NCI-H2196 treated with DMSO at 0.1 percent for 48 hours (cell line): ENCODE results near the gene SLC4A11.
"Not testable (repeated sequence)": the region's sequence is repeated elsewhere in the genome, so short reads cannot be mapped to it uniquely, and the experiment has no call there.

Source experiments
- DNase-seq: peaks from one replicate; lab custom pipeline; 2025; ENCODE audit not compliant: unreplicated experiment; lab: John Stamatoyannopoulos, UW

The SLC4A11 gene

GRCh38 chr20:3229158-3229557, 9.8 kb downstream of the SLC4A11 start:
- no peak for DNase-seq

- DNase-seq, result no peak
Measured at GRCh38 chr20:3228750-3229032, 10.3 kb downstream of the SLC4A11 start.

GRCh38 chr20:3227936-3228749, 10.8 kb downstream of the SLC4A11 start:
- no peak for DNase-seq

- no peak for DNase-seq
Measured at GRCh38 chr20:3227506-3227905, 11.5 kb downstream of the SLC4A11 start.

- DNase-seq, result no peak
Measured at GRCh38 chr20:3226864-3227263, 12.1 kb downstream of the SLC4A11 start.

GRCh38 chr20:3226093-3226492, 12.9 kb downstream of the SLC4A11 start:
- DNase-seq, result no peak

GRCh38 chr20:3224681-3225421, 14.1 kb downstream of the SLC4A11 start:
- DNase-seq, result no peak

GRCh38 chr20:3223994-3224680, 14.9 kb downstream of the SLC4A11 start:
- no peak for DNase-seq

- no peak for DNase-seq
Measured at GRCh38 chr20:3223651-3223993, 15.4 kb downstream of the SLC4A11 start.

- peak; percentile 97 for DNase-seq
Measured at GRCh38 chr20:3222635-3223600, 16.1 kb downstream of the SLC4A11 start.

GRCh38 chr20:3221398-3222226, 17.4 kb downstream of the SLC4A11 start:
- no peak for DNase-seq

GRCh38 chr20:3218307-3218988, 20.5 kb downstream of the SLC4A11 start:
- DNase-seq, result no peak

- not testable (repeated sequence) for DNase-seq
Measured at GRCh38 chr20:3215359-3215917, 23.6 kb downstream of the SLC4A11 start.

- no peak for DNase-seq
Measured at GRCh38 chr20:3213226-3213625, 25.8 kb downstream of the SLC4A11 start.

- DNase-seq, result no peak
Measured at GRCh38 chr20:3210346-3210745, 28.6 kb downstream of the SLC4A11 start.

GRCh38 chr20:3209946-3210317, 29.1 kb downstream of the SLC4A11 start:
- no peak for DNase-seq

GRCh38 chr20:3209257-3209945, 29.6 kb downstream of the SLC4A11 start, which contains the start of gene ITPA:
ITPA (plus strand) TSS chr20:3209498; CDS start chr20:3209552, 54 bp downstream.
- no peak for DNase-seq

- no peak for DNase-seq
Measured at GRCh38 chr20:3208786-3209256, 30.2 kb downstream of the SLC4A11 start.
